NT2/D1 (cell line): ENCODE results near the gene PLXNA1.

ENCODE experiments used
- SUZ12 ChIP-seq: IDR thresholded peaks from 2 replicates; pipeline ENCODE4 v1.6.1; 2011; ENCODE audit not compliant: insufficient read length, insufficient read depth; ENCODE audit errors: extremely low read depth
- YY1 ChIP-seq: IDR thresholded peaks from 2 replicates; pipeline ENCODE4 v1.6.1; 2011; ENCODE audit not compliant: insufficient read length, insufficient read depth
- ZNF274 ChIP-seq: IDR thresholded peaks from 2 replicates; pipeline ENCODE4 v1.6.1; 2011; ENCODE audit warnings: mild to moderate bottlenecking, low read depth, low read length

DNA sequence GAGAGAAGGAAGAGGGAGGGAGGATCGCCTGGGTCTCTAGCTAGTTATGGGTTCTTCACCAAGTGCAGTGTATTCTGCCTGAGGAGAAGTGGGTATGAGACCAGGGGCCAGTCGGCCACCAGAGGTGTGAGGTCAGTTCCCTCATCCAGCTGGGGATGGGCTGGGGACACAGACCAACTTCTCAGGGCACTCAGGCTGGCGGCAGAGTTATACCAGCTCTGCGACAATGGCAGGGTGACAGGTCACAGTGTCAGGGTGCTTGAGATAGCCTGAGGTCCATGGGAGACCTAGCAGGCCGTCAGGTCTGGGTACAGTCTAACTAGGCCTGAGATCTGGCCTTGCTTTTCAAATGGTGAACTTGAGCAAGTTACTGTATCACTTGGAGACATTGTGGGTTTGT lies 31.4 kb upstream of the PLXNA1 start:
- no peak for TF ChIP-seq YY1
- no peak for TF ChIP-seq SUZ12
- TF ChIP-seq ZNF274: no peak
